HuH-7 (cell line): ENCODE measurements around the gene CUBN.

Source experiments
- DNase-seq: peaks from one replicate; pipeline ENCODE4 v3.0.0; 2011; ENCODE audit warnings: low spot score

Gene CUBN

DNA sequence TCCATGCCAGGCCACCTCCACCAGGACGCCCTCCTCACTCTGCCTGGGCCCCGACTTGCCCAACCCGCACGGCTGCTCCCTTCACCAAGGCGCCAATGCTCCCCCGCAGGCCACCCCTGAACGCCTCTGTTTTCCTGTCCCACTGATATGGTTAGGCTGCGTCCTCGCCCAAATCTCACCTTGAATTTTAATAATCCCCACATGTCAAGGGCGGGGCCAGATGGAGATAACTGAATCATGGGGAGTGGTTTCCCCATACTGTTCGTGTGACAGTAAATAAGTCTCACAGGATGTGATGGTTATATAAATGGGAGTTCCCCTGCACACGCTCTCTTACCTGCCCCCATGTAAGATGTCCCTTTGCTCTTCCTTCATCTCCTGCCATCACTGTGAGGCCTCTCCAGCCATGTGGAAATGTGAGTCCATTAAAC lies 342.2 kb downstream of the CUBN start:
- DNase-seq, result no peak

- DNase-seq, result no peak
Measured at GRCh38 chr10:16780338-16780880, 349.2 kb downstream of the CUBN start.

DNA sequence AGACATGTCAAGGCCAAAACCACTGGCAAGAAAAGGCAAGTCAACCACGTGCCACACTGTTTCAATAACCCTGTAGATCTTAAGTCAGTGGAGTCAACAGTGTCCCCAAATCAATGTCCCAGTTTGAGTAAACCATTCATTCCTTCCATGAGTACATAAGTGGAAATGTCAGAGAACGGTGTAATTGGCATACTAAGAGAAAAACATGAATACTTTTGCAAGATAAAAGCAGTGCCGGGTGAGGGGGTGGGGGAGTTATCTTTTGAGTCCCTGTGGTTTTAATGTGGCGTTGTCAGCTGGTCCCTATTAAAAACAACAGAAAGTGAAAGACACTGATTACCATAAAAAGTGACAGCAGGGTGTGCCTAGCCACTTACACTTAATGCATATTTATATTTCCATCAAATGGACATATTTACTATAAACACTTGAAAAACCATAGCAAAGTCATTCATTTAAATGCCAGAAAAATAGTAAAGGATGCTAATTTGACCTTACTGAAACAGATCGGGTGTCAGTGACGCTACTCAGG lies 350.2 kb downstream of the CUBN start:
- DNase-seq, result no peak

DNA sequence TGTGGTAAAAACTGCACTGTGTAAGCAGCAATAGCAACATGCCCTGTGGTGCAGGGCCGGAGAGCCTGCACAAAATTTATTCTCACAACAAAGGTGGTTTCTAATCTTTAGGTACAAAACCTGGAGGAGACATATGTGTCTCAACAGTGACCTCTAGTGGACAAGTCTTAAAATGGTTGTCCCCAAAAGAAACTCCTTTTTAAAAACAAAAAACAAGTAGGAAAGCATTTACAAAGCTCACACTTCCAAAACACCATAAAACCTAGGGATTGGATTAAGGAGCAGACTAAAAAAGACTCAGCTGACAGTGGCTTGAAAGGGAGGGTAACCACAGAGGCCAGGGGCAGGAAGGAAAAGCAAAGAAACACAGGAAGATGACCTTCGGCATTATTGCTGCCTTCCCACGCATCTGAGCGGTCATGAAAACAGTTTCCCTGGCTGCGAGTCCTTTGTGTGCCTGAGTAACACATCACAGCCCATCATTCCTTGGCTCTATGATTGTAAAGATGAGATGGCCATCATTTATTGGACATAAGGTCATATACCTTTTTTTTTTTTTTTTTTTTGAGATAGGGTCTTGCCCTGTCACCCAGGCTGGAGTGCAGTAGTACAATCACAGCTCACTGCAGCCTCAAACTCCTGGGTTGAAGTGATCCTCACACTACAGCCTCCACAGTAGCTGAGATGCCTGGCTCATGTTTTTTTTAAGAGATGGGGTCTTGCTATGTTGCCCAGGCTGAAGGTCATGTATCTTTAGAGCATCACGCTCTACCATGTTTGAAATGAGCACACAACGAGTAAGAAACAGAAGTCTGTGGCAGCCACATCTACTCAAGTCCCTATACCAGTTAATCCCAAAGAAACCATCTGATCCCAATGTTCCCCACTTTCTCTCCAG lies 351.9 kb downstream of the CUBN start:
- DNase-seq, result peak; percentile 68

- DNase-seq, result no peak
Measured at GRCh38 chr10:16776896-16777295, 352.7 kb downstream of the CUBN start.
